ENCODE results near the gene PCTP. TPM values are rescaled to one million over a fixed set of nuclear protein-coding genes. Genes with fewer than 3 reads are reported as not detected.

Gene PCTP
- total and polyA plus RNA-seq, 9 of the 15 experiments (the other 6 are each of a cell fraction or from before 2014, with no cell fraction given) = 10.9 to 62.3 (median 41.2) TPM

DNA sequence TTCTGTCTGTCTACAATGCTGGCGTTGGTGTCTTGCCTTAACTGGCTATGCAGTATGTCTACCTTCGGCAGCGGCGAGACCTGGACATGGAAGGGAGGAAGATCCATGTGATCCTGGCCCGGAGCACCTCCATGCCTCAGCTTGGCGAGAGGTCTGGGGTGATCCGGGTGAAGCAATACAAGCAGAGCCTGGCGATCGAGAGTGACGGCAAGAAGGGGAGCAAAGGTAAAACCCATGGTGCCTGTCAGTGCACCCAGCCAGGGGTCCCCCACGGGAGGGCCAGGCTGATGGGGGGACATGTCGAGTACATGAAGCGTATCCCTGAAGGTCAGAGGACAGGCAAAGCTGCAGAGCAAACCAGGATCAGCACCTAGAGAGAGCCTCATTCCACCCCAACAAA, 22.8 kb downstream of the PCTP start:
- Histone ChIP-seq H3K36me3 (ENCODE audit: control insufficient read depth, insufficient read depth, low read length) (peaks cover 91% of the 10 kb centered on the region), H3K27me3 (ENCODE audit: control insufficient read depth in 2 of 2, insufficient read depth in 2 of 2, low read length in 2 of 2) (no peaks in the 10 kb centered on the region), H3K9me3 (replicated peaks; ENCODE audit: control insufficient read depth, insufficient read depth, low read depth, low read length) (no peaks in the 10 kb centered on the region), H3K4me1 (replicated peaks in 1 of 2; ENCODE audit: control insufficient read depth in 2 of 2, insufficient read depth in 2 of 2, low read length in 2 of 2) (no peaks in the 10 kb centered on the region), H3K79me2 (ENCODE audit: control insufficient read depth, insufficient read depth, low read length) (no peaks in the 10 kb centered on the region; the same call in 2 of the 3 replicates), H3K27ac (ENCODE audit: extremely low read depth, low read depth, low read length) (no peak overlapping the region), H2AFZ (ENCODE audit: low read depth, low read length) (no peak overlapping the region), H3K4me2 (ENCODE audit: insufficient read depth, low read length) (no peak overlapping the region), H3K9ac (ENCODE audit: insufficient read depth in 1 of 2, low read depth in 2 of 2, low read length in 2 of 2) (no peak overlapping the region), H3K4me3 (no peak overlapping the region), H4K20me1 (replicated peaks; ENCODE audit: control insufficient read depth, insufficient read depth, low read length) (no peaks in the 10 kb centered on the region), H3K9me1 (ENCODE audit: control insufficient read depth, insufficient read depth, low read length) (no peaks in the 10 kb centered on the region)
- DNase-seq (ENCODE audit: extremely low read depth in 1 of 4, low spot score in 3 of 4) (no peak), FAIRE-seq (no peak), ATAC-seq (no peak)
- BruUV-seq (replicated peaks) = no TSS peak
- ChIA-PET POLR2A (no interaction called here), CTCF (ENCODE audit: low intra/inter-chr PET ratio) (interaction anchor here (1.3 kb wide), 1 partner anchor 246 kb away, joined by 4 read pairs; no protein-coding TSS in a partner anchor)
- 82% methylated on average over 9 of the region's 13 CpGs for WGBS (ENCODE audit: insufficient coverage, low coverage, missing lambda C conversion rate)
- in situ Hi-C loops (cut with MboI) (loop anchor here (5.0 kb wide), 1 partner anchor 246 kb away; no protein-coding TSS in a partner anchor), intact Hi-C loops (cut with micrococcal nuclease) (loop anchor here (5.0 kb wide), 1 partner anchor 41 kb away; no protein-coding TSS in a partner anchor)
- TF ChIP-seq RBM14 (IDR thresholded peaks at IDR 0.05; ENCODE audit: borderline replicate concordance, insufficient read depth, low read depth, low read length) (no peak), CREB3 (tag; conservative IDR thresholded peaks at IDR 0.05; ENCODE audit: low read depth) (no peak), EP300 (IDR thresholded peaks at IDR 0.05; ENCODE audit: low read length) (no peak), HDAC8 (tag; IDR thresholded peaks at IDR 0.05) (no peak), NONO (IDR thresholded peaks at IDR 0.05; ENCODE audit: low read depth in 2 of 2, low read length in 1 of 2) (no peak), PKNOX1 (IDR thresholded peaks at IDR 0.05) (no peak), MCM3 (IDR thresholded peaks at IDR 0.05) (no peak), ZNF445 (CRISPR knock-in tag; IDR thresholded peaks at IDR 0.05; ENCODE audit: low read depth) (no peak), HOXB6 (CRISPR knock-in tag; IDR thresholded peaks at IDR 0.05; ENCODE audit: borderline replicate concordance) (no peak), ZNF224 (CRISPR knock-in tag; IDR thresholded peaks at IDR 0.05) (no peak), NFATC3 (IDR thresholded peaks at IDR 0.05) (no peak), CREB5 (CRISPR knock-in tag; IDR thresholded peaks at IDR 0.05) (no peak), NBN (IDR thresholded peaks at IDR 0.05; ENCODE audit: low read depth) (no peak), ZNF444 (CRISPR knock-in tag; IDR thresholded peaks at IDR 0.05) (no peak), CREM (IDR thresholded peaks at IDR 0.05; ENCODE audit: low read depth) (no peak), TEAD2 (tag; IDR thresholded peaks at IDR 0.05) (no peak)
- TF ChIP-seq, protein P1, sequence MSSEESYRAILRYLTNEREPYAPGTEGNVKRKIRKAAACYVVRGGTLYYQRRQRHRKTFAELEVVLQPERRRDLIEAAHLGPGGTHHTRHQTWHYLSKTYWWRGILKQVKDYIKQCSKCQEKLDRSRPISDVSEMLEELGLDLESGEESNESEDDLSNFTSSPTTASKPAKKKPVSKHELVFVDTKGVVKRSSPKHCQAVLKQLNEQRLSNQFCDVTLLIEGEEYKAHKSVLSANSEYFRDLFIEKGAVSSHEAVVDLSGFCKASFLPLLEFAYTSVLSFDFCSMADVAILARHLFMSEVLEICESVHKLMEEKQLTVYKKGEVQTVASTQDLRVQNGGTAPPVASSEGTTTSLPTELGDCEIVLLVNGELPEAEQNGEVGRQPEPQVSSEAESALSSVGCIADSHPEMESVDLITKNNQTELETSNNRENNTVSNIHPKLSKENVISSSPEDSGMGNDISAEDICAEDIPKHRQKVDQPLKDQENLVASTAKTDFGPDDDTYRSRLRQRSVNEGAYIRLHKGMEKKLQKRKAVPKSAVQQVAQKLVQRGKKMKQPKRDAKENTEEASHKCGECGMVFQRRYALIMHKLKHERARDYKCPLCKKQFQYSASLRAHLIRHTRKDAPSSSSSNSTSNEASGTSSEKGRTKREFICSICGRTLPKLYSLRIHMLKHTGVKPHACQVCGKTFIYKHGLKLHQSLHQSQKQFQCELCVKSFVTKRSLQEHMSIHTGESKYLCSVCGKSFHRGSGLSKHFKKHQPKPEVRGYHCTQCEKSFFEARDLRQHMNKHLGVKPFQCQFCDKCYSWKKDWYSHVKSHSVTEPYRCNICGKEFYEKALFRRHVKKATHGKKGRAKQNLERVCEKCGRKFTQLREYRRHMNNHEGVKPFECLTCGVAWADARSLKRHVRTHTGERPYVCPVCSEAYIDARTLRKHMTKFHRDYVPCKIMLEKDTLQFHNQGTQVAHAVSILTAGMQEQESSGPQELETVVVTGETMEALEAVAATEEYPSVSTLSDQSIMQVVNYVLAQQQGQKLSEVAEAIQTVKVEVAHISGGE (CRISPR knock-in tag; IDR thresholded peaks at IDR 0.05) = no peak
